Ascending aorta (tissue), 2 donors: Measurements from ENCODE around the gene NRXN3. TPM values are rescaled to one million over a fixed set of nuclear protein-coding genes. Genes with fewer than 3 reads are reported as not detected.

Experiments used
- DNase-seq, 2 donors: peaks; one replicate each; pipeline ENCODE4 v3.0.0-alpha.2; 2019; ENCODE audit warnings: low spot score in 2 of 2
- H3K27ac ChIP-seq, 2 donors: fragments of 200-600 bp; sonication (generic); one replicate each; pipeline ENCODE4 v1.5.1; 2016 to 2017; ENCODE audit warnings: mild to moderate bottlenecking in 1 of 2
- H3K27me3 ChIP-seq: fragments of 200-600 bp; sonication (generic); one replicate; pipeline ENCODE4 v1.5.1; 2017
- H3K36me3 ChIP-seq, 2 donors: fragments of 200-600 bp; sonication (generic); one replicate each; pipeline ENCODE4 v1.5.1; 2016
- H3K4me1 ChIP-seq, 2 donors: fragments of 200-600 bp; sonication (generic); one replicate each; pipeline ENCODE4 v1.5.1; 2016 to 2017; ENCODE audit warnings: mild to moderate bottlenecking in 1 of 2
- H3K4me3 ChIP-seq, 2 donors: fragments of 200-600 bp; sonication (generic); one replicate each; pipeline ENCODE4 v1.5.1; 2016 to 2017; ENCODE audit warnings: mild to moderate bottlenecking in 1 of 2
- H3K9me3 ChIP-seq, 2 donors: fragments of 200-600 bp; sonication (generic); one replicate each; pipeline ENCODE4 v1.5.1; 2016
- intact Hi-C: fragments of 100-400 bp; cut with DNase I; formaldehyde crosslinking; loops from one replicate; pipeline ENCODE4 v1.15.1; 2023
- total RNA-seq: library from RNA; depleted of rRNA; stranded (reverse); fragments of >200 nt; gene quantifications from one replicate; pipeline ENCODE4 v1.1.0, GENCODE V29; 2016
- TF ChIP-seq, protein P1 (sequence below), 3 experiments: fragments of 200-600 bp in 2 of 3; fragments of 450-650 bp in 1 of 3; sonication (generic) in 2 of 3; IDR thresholded peaks; one replicate each; pipeline ENCODE4 v1.5.1; 2016 to 2019; ENCODE audit warnings: antibody characterized with exemption in 3 of 3, mild to moderate bottlenecking in 1 of 3, moderate library complexity in 1 of 3

NRXN3 gene
- total RNA-seq, 1 donor from 2014 or later: 21.0 TPM

DNA sequence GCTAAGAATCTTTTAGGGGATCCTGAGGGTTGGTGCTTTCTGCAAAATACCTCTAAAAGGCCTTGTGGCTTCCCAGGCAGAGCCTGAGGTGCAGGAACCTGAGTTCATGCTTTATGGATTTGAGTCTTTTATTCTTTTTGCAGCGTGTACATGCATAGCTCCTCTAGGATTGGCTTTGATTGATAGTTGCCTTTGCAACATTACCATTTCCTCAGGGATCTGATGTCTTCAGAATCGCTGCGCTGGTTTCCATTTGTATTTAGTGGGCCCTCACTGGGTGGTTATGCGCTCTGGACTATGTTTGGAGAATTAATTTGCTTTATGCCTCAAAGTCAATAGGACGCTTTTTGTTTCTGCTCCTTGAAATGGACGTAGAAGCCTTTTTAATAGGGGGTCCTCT lies 16.1 kb downstream of the NRXN3 start:
- Histone ChIP-seq H3K36me3 (no peaks in the 10 kb centered on the region), H3K27me3 (no peaks in the 10 kb centered on the region), H3K4me3 (no peak overlapping the region), H3K9me3 (no peaks in the 10 kb centered on the region), H3K4me1 (no peaks in the 10 kb centered on the region), H3K27ac (no peak overlapping the region)
- TF ChIP-seq, protein P1, sequence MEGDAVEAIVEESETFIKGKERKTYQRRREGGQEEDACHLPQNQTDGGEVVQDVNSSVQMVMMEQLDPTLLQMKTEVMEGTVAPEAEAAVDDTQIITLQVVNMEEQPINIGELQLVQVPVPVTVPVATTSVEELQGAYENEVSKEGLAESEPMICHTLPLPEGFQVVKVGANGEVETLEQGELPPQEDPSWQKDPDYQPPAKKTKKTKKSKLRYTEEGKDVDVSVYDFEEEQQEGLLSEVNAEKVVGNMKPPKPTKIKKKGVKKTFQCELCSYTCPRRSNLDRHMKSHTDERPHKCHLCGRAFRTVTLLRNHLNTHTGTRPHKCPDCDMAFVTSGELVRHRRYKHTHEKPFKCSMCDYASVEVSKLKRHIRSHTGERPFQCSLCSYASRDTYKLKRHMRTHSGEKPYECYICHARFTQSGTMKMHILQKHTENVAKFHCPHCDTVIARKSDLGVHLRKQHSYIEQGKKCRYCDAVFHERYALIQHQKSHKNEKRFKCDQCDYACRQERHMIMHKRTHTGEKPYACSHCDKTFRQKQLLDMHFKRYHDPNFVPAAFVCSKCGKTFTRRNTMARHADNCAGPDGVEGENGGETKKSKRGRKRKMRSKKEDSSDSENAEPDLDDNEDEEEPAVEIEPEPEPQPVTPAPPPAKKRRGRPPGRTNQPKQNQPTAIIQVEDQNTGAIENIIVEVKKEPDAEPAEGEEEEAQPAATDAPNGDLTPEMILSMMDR (IDR thresholded peaks at IDR 0.05): no peak
- intact Hi-C loops: no loop called here
- no peak for DNase-seq

DNA sequence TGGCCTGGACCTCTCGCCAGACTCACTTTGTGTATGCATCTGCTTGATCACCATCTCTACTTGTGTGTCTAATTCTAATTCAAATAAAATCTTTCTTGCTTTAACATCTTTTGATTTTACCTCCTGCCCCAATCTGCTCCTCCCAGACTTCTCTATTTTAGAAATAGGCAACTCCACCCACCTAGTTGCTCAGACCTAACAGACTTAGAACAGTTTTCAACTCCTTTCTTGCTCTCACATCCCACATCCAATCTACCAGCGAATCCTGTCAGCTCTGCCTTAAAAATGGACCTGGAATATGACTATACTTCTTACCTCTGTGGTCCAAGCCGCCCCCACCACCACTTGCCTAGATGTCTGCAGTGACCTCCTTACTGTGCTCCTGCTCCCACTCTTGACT lies 18.7 kb downstream of the NRXN3 start:
- Histone ChIP-seq H3K4me3 (no peak overlapping the region), H3K4me1 (no peaks in the 10 kb centered on the region), H3K27ac (no peak overlapping the region), H3K9me3 (no peaks in the 10 kb centered on the region), H3K36me3 (no peaks in the 10 kb centered on the region), H3K27me3 (no peaks in the 10 kb centered on the region)
- TF ChIP-seq, protein P1 (IDR thresholded peaks at IDR 0.05): no peak
- intact Hi-C loops: no loop called here
- DNase-seq: no peak

DNA sequence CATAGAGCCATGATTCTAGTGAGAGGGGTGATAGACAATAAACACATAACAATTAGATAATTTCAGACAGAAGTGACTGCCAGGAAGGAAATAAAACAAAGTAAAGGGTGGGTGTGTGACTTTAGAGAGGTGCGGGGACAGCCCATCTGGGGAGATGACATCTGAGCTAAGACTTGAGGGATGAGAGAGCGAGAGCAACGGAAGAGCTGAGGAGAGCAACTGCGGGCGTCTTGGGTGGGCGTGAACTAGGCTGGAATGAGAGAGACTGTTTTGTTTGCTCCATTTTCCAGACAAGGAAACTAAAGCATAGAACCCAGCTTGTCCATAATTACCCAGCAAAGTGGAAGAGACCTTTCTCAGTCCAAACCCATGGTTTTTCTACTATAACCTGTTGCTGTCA lies 25.3 kb downstream of the NRXN3 start:
- H3K4me1 ChIP-seq: no peaks in the 10 kb centered on the region
- no peaks in the 10 kb centered on the region for H3K27me3 ChIP-seq
- TF ChIP-seq, protein P1 (IDR thresholded peaks at IDR 0.05): no peak
- H3K9me3 ChIP-seq: no peaks in the 10 kb centered on the region
- H3K27ac ChIP-seq: no peak overlapping the region
- no peak for DNase-seq
- H3K4me3 ChIP-seq: no peak overlapping the region
- no peaks in the 10 kb centered on the region for H3K36me3 ChIP-seq
- intact Hi-C loops: no loop called here

DNA sequence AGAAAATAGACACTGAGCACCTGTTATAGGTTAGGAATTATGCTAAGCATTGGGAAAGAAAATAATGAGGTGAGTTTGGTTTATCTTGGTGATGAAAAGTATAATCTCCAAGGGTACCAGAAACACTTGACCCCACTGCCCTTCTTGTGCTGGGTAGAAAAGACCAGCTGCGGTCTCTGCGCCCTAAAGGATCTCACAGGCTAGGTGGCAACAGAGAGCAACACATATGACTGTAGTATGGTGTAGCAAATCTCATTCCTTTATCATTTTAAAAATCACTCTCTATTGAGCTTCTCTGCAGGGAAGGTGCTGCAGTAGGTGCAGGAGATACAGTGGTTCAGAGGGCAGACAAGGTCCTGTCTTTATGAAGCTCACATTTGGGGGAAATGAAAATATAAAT lies 26.1 kb downstream of the NRXN3 start:
- no peaks in the 10 kb centered on the region for H3K9me3 ChIP-seq
- intact Hi-C loops: no loop called here

DNA sequence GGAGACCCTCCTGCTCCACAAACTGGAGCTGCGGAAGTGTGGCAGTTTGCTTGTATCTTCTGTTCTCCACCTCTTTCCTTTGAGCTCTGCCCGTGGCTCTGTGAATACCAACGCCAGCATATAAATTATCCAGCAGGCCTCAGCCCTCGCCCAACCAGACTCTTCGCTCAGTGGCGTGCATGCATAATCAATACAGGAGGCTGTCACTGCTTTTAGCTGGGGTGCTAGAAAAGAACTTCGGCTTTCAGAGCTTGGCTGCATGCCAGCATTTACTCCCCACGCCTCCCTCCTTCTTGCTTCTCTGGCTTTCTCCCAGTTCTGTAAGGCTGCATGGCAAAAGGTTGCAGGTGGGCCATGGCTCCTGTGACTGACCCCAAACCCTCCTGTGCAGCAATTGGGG lies 26.9 kb downstream of the NRXN3 start:
- intact Hi-C loops: no loop called here
- TF ChIP-seq, protein P1 (IDR thresholded peaks at IDR 0.05): no peak
- no peaks in the 10 kb centered on the region for H3K4me1 ChIP-seq
- H3K27ac ChIP-seq: no peak overlapping the region
- no peaks in the 10 kb centered on the region for H3K9me3 ChIP-seq
- H3K36me3 ChIP-seq: no peaks in the 10 kb centered on the region
- H3K4me3 ChIP-seq: no peak overlapping the region
- H3K27me3 ChIP-seq: no peaks in the 10 kb centered on the region
- no peak for DNase-seq

More for the DNA sequence above, 26.1 kb downstream of the NRXN3 start:
- Histone ChIP-seq H3K4me3 (no peak overlapping the region), H3K4me1 (no peaks in the 10 kb centered on the region), H3K27me3 (no peaks in the 10 kb centered on the region), H3K27ac (no peak overlapping the region), H3K36me3 (no peaks in the 10 kb centered on the region)
- no peak for DNase-seq
- TF ChIP-seq, protein P1 (IDR thresholded peaks at IDR 0.05): no peak

DNA sequence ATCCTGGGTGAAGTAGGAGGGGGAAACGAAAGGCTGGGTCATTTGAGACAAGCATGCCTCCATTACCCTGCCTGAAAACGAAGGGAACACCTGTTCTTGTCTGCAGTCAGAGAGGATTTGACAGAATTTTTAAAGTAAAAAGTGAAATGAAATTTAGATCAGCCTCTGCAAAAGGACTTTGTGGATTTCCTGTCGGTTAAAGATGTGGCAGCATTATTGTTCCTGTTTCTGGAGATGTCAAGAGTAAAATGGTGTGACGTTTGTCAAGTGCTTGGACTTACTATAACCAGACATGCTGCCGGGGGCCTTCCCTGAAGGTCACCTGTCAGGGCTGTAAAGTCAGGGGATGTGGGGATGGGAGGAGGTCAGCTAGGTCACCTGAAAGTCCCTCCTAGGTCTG lies 32.0 kb downstream of the NRXN3 start:
- no peak overlapping the region for H3K4me3 ChIP-seq
- no peaks in the 10 kb centered on the region for H3K9me3 ChIP-seq
- intact Hi-C loops: no loop called here
- no peaks in the 10 kb centered on the region for H3K27me3 ChIP-seq
- H3K4me1 ChIP-seq: no peaks in the 10 kb centered on the region
- DNase-seq: no peak
- TF ChIP-seq, protein P1 (IDR thresholded peaks at IDR 0.05): no peak
- H3K36me3 ChIP-seq: no peaks in the 10 kb centered on the region
- no peak overlapping the region for H3K27ac ChIP-seq
